Endothelial cell of umbilical vein (primary cell): Measurements from ENCODE around the gene C12orf57. TPM values are rescaled to one million over a fixed set of nuclear protein-coding genes. Genes with fewer than 3 reads are reported as not detected.

ENCODE experiments used
- BruUV-seq: library from RNA; stranded (reverse); fragments of 400-500 nt; replicated peaks from 2 replicates; lab custom pipeline; 2021; lab: Mats Ljungman, UMichigan
- CTCF ChIA-PET: fragments of 300-600, 350-600 bp; sonication (Branson Sonifier 250); formaldehyde crosslinking; loops from one replicate; lab custom pipeline; 2021; ENCODE audit warnings: antibody characterized with exemption, inconsistent platforms; lab: Charles Lee
- POLR2A ChIA-PET: fragments of 300-600, 350-600 bp; sonication (Branson Sonifier 250); formaldehyde crosslinking; loops from one replicate; lab custom pipeline; 2021; ENCODE audit warnings: antibody characterized with exemption, inconsistent platforms; lab: Charles Lee
- DNase-seq: peaks from one replicate; pipeline ENCODE4 v3.0.0-alpha.2; 2011; ENCODE audit warnings: low read depth, low spot score
- FAIRE-seq: peaks from 2 replicates; lab custom pipeline; 2011; peaks lifted over from hg19 to GRCh38; lab: Jason Lieb, UNC
- H2AFZ ChIP-seq: 2 replicates; pipeline ENCODE4 v1.6.0; 2012; ENCODE audit warnings: low read depth, low read length, control low read depth, inconsistent platforms
- H3K27ac ChIP-seq: 2 replicates; pipeline ENCODE4 v1.5.1; 2011; ENCODE audit warnings: low read depth, mild to moderate bottlenecking, control low read depth, low read length, moderate library complexity; ENCODE audit not compliant: insufficient read depth
- H3K27me3 ChIP-seq, 2 experiments: 2 replicates each; pipeline versions ENCODE4 v1.6.0 to v1.6.1; 2011; ENCODE audit warnings: low read length in 2 of 2, mixed read lengths in 1 of 2; ENCODE audit not compliant: control insufficient read depth in 2 of 2, insufficient read depth in 2 of 2
- H3K36me3 ChIP-seq, 2 experiments: 2 replicates in 1 of 2; 3 replicates in 1 of 2; pipeline ENCODE4 v1.5.1; 2011; ENCODE audit warnings: low read length in 2 of 2, mild to moderate bottlenecking in 1 of 2, moderate library complexity in 1 of 2; ENCODE audit not compliant: control insufficient read depth in 2 of 2, insufficient read depth in 2 of 2; ENCODE audit errors: extremely low read depth in 1 of 2
- H3K4me1 ChIP-seq: 3 replicates; pipeline ENCODE4 v1.5.1; 2011; ENCODE audit warnings: mild to moderate bottlenecking, low read length; ENCODE audit not compliant: control insufficient read depth, insufficient read depth; ENCODE audit errors: extremely low read depth
- H3K4me2 ChIP-seq: 2 replicates; pipeline ENCODE4 v1.6.1; 2011; ENCODE audit warnings: low read length, control low read depth, mixed read lengths; ENCODE audit not compliant: insufficient read depth
- H3K4me3 ChIP-seq, 3 experiments: fragments of 200-600 bp in 1 of 3; sonication (generic), shearing (Covaris generic) in 1 of 3; replicated peaks in 1 of 3; 2 replicates each; pipeline ENCODE4 v1.5.1; 2011 to 2016; ENCODE audit warnings: control low read depth in 3 of 3, low read length in 3 of 3, mild to moderate bottlenecking in 2 of 3, inconsistent platforms in 1 of 3, low read depth in 1 of 3, moderate library complexity in 1 of 3; ENCODE audit not compliant: insufficient read depth in 1 of 3
- H3K79me2 ChIP-seq: 2 replicates; pipeline ENCODE4 v1.6.0; 2012; ENCODE audit warnings: low read length, inconsistent platforms; ENCODE audit not compliant: control insufficient read depth, insufficient read depth
- H3K9ac ChIP-seq: replicated peaks from 2 replicates; pipeline ENCODE3; 2011; ENCODE audit warnings: low read length, control low read depth; ENCODE audit not compliant: insufficient read depth; ENCODE audit errors: extremely low read depth
- H3K9me1 ChIP-seq: replicated peaks from 3 replicates; pipeline ENCODE4 v1.6.0; 2011; ENCODE audit warnings: mild to moderate bottlenecking, low read length; ENCODE audit not compliant: control insufficient read depth, insufficient read depth; ENCODE audit errors: extremely low read depth
- H3K9me3 ChIP-seq: replicated peaks from 2 replicates; pipeline ENCODE4 v1.5.1; 2012; ENCODE audit warnings: low read length, inconsistent platforms; ENCODE audit not compliant: control insufficient read depth, insufficient read depth
- H4K20me1 ChIP-seq: replicated peaks from 2 replicates; pipeline ENCODE3; 2011; ENCODE audit warnings: mild to moderate bottlenecking, low read length; ENCODE audit not compliant: control insufficient read depth, insufficient read depth; ENCODE audit errors: extremely low read depth
- CTCF ChIP-seq, 2 donors: IDR thresholded peaks; 1 replicate in 1 of 2; 2 replicates in 1 of 2; pipeline ENCODE4 v1.5.1; 2011; ENCODE audit warnings: low read length in 2 of 2, mild to moderate bottlenecking in 2 of 2, moderate library complexity in 2 of 2, control low read depth in 1 of 2, inconsistent platforms in 1 of 2, low read depth in 1 of 2; ENCODE audit not compliant: insufficient read depth in 1 of 2; ENCODE audit errors: extremely low read depth in 1 of 2
- EZH2 ChIP-seq: IDR thresholded peaks from 2 replicates; pipeline ENCODE4 v1.6.1; 2012; ENCODE audit warnings: borderline replicate concordance, low read depth, mild to moderate bottlenecking, moderate library complexity, low read length, inconsistent platforms; ENCODE audit not compliant: severe bottlenecking
- FOS ChIP-seq: IDR thresholded peaks from 2 replicates; pipeline ENCODE4 v1.6.1; 2011; ENCODE audit warnings: mild to moderate bottlenecking, low read length, moderate library complexity, borderline replicate concordance; ENCODE audit not compliant: insufficient read depth
- GATA2 ChIP-seq: IDR thresholded peaks from 2 replicates; pipeline ENCODE4 v1.7.0; 2011; ENCODE audit warnings: low read depth, mild to moderate bottlenecking, moderate library complexity, mixed read lengths, low read length; ENCODE audit not compliant: insufficient read length, insufficient read depth
- JUN ChIP-seq: IDR thresholded peaks from 2 replicates; pipeline ENCODE4 v1.6.1; 2011; ENCODE audit warnings: borderline replicate concordance, low read depth; ENCODE audit not compliant: insufficient read length, insufficient read depth
- MYC ChIP-seq: IDR thresholded peaks from one replicate; pipeline ENCODE4 v1.6.1; 2011; ENCODE audit warnings: mild to moderate bottlenecking, low read depth, low read length
- POLR2A ChIP-seq: IDR thresholded peaks from 2 replicates; pipeline ENCODE4 v1.6.1; 2012; ENCODE audit warnings: low read depth, mild to moderate bottlenecking, control low read depth, low read length
- POLR2AphosphoS5 ChIP-seq: IDR thresholded peaks from 2 replicates; pipeline ENCODE4 v1.6.1; 2012; ENCODE audit warnings: low read depth, mild to moderate bottlenecking, control low read depth, low read length, moderate library complexity; ENCODE audit not compliant: insufficient read depth
- dilution Hi-C: fragments of 300-500 bp; cut with MboI; formaldehyde crosslinking; loops from one replicate; pipeline ENCODE4 v1.15.0; 2019; ENCODE audit warnings: low sequenced_read_pairs; ENCODE audit not compliant: extremely low pct_ligation_motif_present
- intact Hi-C: fragments of 100-400 bp; cut with micrococcal nuclease; formaldehyde crosslinking; loops from one replicate; pipeline ENCODE4 v1.10.0; 2022
- polyA plus RNA-seq, 4 experiments: library from polyadenylated mRNA; depleted of rRNA in 3 of 4; stranded (reverse) in 3 of 4; unstranded in 1 of 4; fragments of >200 nt; gene quantifications; 2 replicates each; pipeline versions ENCODE4 v1.2.1 to v1.2.3, GENCODE V29; 2011 to 2012; ENCODE audit warnings: missing spikeins in 1 of 4
- total RNA-seq: library from RNA; stranded (reverse); gene quantifications from 2 replicates; pipeline ENCODE4 v1.2.3, GENCODE V29; 2021
- TF ChIP-seq, protein P1 (sequence below): IDR thresholded peaks from 2 replicates; pipeline ENCODE4 v1.6.1; 2011; ENCODE audit not compliant: insufficient read depth, insufficient read length

C12orf57 gene
- total and polyA plus RNA-seq, 2 donors (not counting 3 experiments of a cell fraction or from before 2014, with no cell fraction given): 167 to 729 TPM

- Histone ChIP-seq H3K79me2 (peaks cover 20% of the 10 kb centered on the region), H3K9me1 (no peaks in the 10 kb centered on the region), H4K20me1 (no peaks in the 10 kb centered on the region), H3K9ac (no peak overlapping the region), H3K27me3 (no peaks in the 10 kb centered on the region), H3K27ac (no peak overlapping the region), H3K4me3 (no peak overlapping the region), H2AFZ (no peak overlapping the region), H3K4me2 (no peak overlapping the region), H3K9me3 (no peaks in the 10 kb centered on the region), H3K36me3 (no peaks in the 10 kb centered on the region), H3K4me1 (peaks cover 30% of the 10 kb centered on the region)
- BruUV-seq: no TSS peak
- ChIA-PET POLR2A (no interaction called here), CTCF (interaction anchor here (2.1 to 4.3 kb wide), 7 partner anchors 10 to 185 kb away, joined by 9 to 94 read pairs (median 25); partner anchors contain the start of genes C12orf57, C1RL, RNU7-1 and SPSB2)
- intact Hi-C loops: loop anchor here (1.0 kb wide), 10 partner anchors 10 to 264 kb away; partner anchors contain the start of genes C12orf57, C1R, C1RL and ENO2
- TF ChIP-seq MYC: no peak
- TF ChIP-seq, protein P1, sequence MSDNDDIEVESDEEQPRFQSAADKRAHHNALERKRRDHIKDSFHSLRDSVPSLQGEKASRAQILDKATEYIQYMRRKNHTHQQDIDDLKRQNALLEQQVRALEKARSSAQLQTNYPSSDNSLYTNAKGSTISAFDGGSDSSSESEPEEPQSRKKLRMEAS: no peak
- no peak for TF ChIP-seq CTCF (IDR thresholded peaks at IDR 0.05; ENCODE audit: extremely low read depth in 1 of 2, insufficient read depth in 1 of 2, low read depth in 1 of 2, low read length in 2 of 2)
- no peak for TF ChIP-seq GATA2
- no peak for TF ChIP-seq EZH2
- no peak for TF ChIP-seq POLR2A
- no peak for TF ChIP-seq FOS
- no peak for TF ChIP-seq POLR2AphosphoS5
- TF ChIP-seq JUN: no peak
- FAIRE-seq (no peak), DNase-seq (no peak)
- dilution Hi-C loops: no loop called here
Measured at GRCh38 chr12:6923851-6924250, 20.0 kb upstream of the C12orf57 start.
